ENCODE measurements around the gene DCHS2. TPM values are rescaled to one million over a fixed set of nuclear protein-coding genes. Genes with fewer than 3 reads are reported as not detected.

DCHS2 gene
- total RNA-seq, 2 experiments from 2014 or later: 0.16 to 0.22 TPM

- H3K27ac ChIP-seq (ENCODE audit: low read depth in 1 of 2, low read length in 2 of 2): no peak overlapping the region
- no peak for ATAC-seq (ENCODE audit: poor library complexity)
- H3K9me3 Mint-ChIP-seq: no peaks in the 10 kb centered on the region
- no peaks in the 10 kb centered on the region for H3K4me1 ChIP-seq (ENCODE audit: insufficient read depth, low read length)
- no peak overlapping the region for H3K4me3 ChIP-seq (ENCODE audit: low read length)
- no peak for DNase-seq
- ChIA-PET CTCF (no interaction called here), POLR2A (no interaction called here)
- peaks cover 17% of the 10 kb centered on the region for H3K27me3 Mint-ChIP-seq
- no peaks in the 10 kb centered on the region for H3K4me1 Mint-ChIP-seq (ENCODE audit: low read depth)
- TF ChIP-seq CTCF (IDR thresholded peaks at IDR 0.05): no peak
- H3K27ac Mint-ChIP-seq: no peak overlapping the region
- H3K36me3 ChIP-seq (ENCODE audit: insufficient read depth, low read length): no peaks in the 10 kb centered on the region
- H3K9me3 ChIP-seq (ENCODE audit: control insufficient read depth in 1 of 2, insufficient read depth in 1 of 2, low read length in 2 of 2): peaks cover 0 to 5% of the 10 kb centered on the region in 2 experiments
- H3K4me3 Mint-ChIP-seq: no peak overlapping the region
- no peaks in the 10 kb centered on the region for H3K27me3 ChIP-seq (ENCODE audit: control insufficient read depth in 1 of 2, insufficient read depth in 2 of 2, low read length in 2 of 2)
- intact Hi-C loops (cut with DNase I, micrococcal nuclease): no loop called here
- H3K36me3 Mint-ChIP-seq (ENCODE audit: low read depth): no peaks in the 10 kb centered on the region
These were observed 296.9 kb downstream of the DCHS2 start for GRCh38 chr4:154194649-154195048.

GRCh38 chr4:154192585-154192984 lies 299.0 kb downstream of the DCHS2 start:
- CTCF ChIA-PET: interaction anchor here (0.5 kb wide), 1 partner anchor 679 kb away, joined by 3 read pairs; no protein-coding TSS in a partner anchor

GRCh38 chr4:154189346-154189745 lies 302.3 kb downstream of the DCHS2 start:
- Histone ChIP-seq H3K4me3 (ENCODE audit: low read length) (no peak overlapping the region), H3K27ac (ENCODE audit: low read depth in 1 of 2, low read length in 2 of 2) (no peak overlapping the region), H3K4me1 (ENCODE audit: insufficient read depth, low read length) (no peaks in the 10 kb centered on the region), H3K27me3 (ENCODE audit: control insufficient read depth in 1 of 2, insufficient read depth in 2 of 2, low read length in 2 of 2) (no peaks in the 10 kb centered on the region), H3K9me3 (ENCODE audit: control insufficient read depth in 1 of 2, insufficient read depth in 1 of 2, low read length in 2 of 2) (peaks cover 0 to 5% of the 10 kb centered on the region in 2 experiments), H3K36me3 (ENCODE audit: insufficient read depth, low read length) (no peaks in the 10 kb centered on the region)
- DNase-seq (no peak), ATAC-seq (ENCODE audit: poor library complexity) (no peak)
- intact Hi-C loops (cut with DNase I, micrococcal nuclease): no loop called here
- Mint-ChIP-seq H3K4me1 (ENCODE audit: low read depth) (no peaks in the 10 kb centered on the region), H3K36me3 (ENCODE audit: low read depth) (no peaks in the 10 kb centered on the region), H3K27me3 (peaks cover 18% of the 10 kb centered on the region), H3K9me3 (no peaks in the 10 kb centered on the region), H3K27ac (no peak overlapping the region), H3K4me3 (no peak overlapping the region)
- ChIA-PET CTCF (no interaction called here), POLR2A (no interaction called here)
- TF ChIP-seq CTCF (IDR thresholded peaks at IDR 0.05): no peak

More at GRCh38 chr4:154192585-154192984, 299.0 kb downstream of the DCHS2 start:
- no peaks in the 10 kb centered on the region for H3K36me3 ChIP-seq (ENCODE audit: insufficient read depth, low read length)
- intact Hi-C loops (cut with DNase I, micrococcal nuclease): no loop called here
- no peaks in the 10 kb centered on the region for H3K4me1 Mint-ChIP-seq (ENCODE audit: low read depth)
- no peak overlapping the region for H3K27ac Mint-ChIP-seq
- no peaks in the 10 kb centered on the region for H3K36me3 Mint-ChIP-seq (ENCODE audit: low read depth)
- no peaks in the 10 kb centered on the region for H3K27me3 ChIP-seq (ENCODE audit: control insufficient read depth in 1 of 2, insufficient read depth in 2 of 2, low read length in 2 of 2)
- peaks cover 0 to 5% of the 10 kb centered on the region in 2 experiments for H3K9me3 ChIP-seq (ENCODE audit: control insufficient read depth in 1 of 2, insufficient read depth in 1 of 2, low read length in 2 of 2)
- H3K4me3 Mint-ChIP-seq: no peak overlapping the region
- ATAC-seq (ENCODE audit: poor library complexity) (no peak), DNase-seq (no peak)
- H3K4me3 ChIP-seq (ENCODE audit: low read length): no peak overlapping the region
- H3K9me3 Mint-ChIP-seq: no peaks in the 10 kb centered on the region
- no peak overlapping the region for H3K27ac ChIP-seq (ENCODE audit: low read depth in 1 of 2, low read length in 2 of 2)
- TF ChIP-seq CTCF (IDR thresholded peaks at IDR 0.05): no peak
- no peaks in the 10 kb centered on the region for H3K4me1 ChIP-seq (ENCODE audit: insufficient read depth, low read length)
- H3K27me3 Mint-ChIP-seq: peaks cover 13% of the 10 kb centered on the region
- POLR2A ChIA-PET: no interaction called here
